Fibroblast of skin of left biceps (primary cell): Measurements from ENCODE around the gene C16orf96.

Source experiments
- DNase-seq, 2 experiments: peaks; one replicate each; pipeline ENCODE4 v3.0.0-alpha.2; 2013; ENCODE audit warnings: low read depth in 2 of 2

The C16orf96 gene

GRCh38 chr16:4646773-4647643 is 90.9 kb downstream of the C16orf96 start:
- no peak for DNase-seq

DNA sequence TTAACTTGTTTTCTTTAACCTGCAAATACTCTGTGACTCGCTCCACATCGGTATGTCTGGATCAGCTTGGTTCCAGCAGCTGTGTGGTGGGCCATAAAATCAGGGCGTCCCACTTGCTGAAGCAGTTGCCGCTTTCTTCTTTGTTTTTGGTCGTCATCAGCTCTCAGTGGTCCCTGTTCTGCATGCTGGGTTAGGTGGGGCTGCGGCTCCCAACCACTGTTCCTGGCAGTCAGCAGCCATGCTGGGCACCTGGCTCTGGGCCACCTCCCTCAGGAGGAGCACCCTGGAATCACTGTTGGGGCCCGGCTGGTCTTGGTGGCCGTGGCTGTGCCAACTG is 91.5 kb downstream of the C16orf96 start:
- no peak for DNase-seq

DNA sequence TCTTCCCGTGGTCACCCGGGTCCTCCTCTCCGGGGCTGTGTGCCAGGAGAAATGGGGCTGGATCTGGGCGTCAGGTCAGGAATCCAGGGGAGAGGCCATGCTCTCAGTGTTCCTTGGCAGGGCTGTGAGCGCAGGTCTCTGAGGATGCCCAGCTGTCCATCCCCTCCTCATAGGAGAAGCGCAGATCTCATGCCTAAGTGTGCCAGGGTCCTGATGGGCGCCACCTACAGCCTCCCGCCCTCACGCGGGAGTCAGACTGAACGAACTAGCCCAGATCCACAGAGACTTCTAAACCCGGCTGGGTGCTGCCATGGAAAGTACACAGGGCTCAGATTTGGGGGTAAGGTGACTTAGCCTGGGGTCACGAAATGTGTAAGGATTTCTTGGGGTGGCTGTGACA is 92.8 kb downstream of the C16orf96 start:
- no peak for DNase-seq

DNA sequence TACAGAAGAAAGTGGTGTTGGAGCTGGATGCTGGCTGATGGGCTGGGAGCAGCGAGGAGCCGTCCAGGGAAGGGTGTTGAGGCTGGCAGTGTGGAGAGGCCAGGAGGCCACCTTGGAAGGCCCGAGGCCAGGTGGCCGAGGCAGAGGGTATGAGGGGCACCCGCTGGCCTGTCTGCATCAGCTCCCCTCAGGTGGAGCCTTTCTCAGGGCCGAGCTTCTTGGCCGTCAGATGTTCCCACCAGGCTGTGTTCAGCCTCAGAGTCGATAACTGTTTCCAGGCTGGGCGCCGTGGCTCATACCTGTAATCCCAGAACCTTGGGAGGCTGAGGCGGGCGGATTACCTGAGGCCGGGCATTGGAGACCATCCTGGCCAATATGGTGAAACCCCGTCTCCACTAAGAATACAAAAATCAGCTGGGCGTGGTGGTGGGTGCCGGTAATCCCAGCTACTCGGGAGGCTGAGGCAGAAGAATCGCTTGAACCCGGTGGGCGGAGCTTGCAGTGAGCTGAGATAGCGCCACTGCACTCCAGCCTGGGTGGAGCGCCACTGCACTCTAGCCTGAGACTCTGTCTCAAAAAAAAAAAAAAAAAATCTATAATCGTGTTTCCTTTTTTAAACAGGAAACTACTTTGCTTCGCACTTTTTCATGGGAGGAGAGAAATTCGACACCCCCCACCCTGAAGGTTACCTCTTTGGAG is 93.8 kb downstream of the C16orf96 start:
- no peak for DNase-seq
